NCI-H2227 (cell line): Measurements from ENCODE around the gene C6orf15.

Source experiments
- DNase-seq: peaks from one replicate; lab custom pipeline; 2025; ENCODE audit not compliant: unreplicated experiment; lab: John Stamatoyannopoulos, UW

C6orf15 gene

DNA sequence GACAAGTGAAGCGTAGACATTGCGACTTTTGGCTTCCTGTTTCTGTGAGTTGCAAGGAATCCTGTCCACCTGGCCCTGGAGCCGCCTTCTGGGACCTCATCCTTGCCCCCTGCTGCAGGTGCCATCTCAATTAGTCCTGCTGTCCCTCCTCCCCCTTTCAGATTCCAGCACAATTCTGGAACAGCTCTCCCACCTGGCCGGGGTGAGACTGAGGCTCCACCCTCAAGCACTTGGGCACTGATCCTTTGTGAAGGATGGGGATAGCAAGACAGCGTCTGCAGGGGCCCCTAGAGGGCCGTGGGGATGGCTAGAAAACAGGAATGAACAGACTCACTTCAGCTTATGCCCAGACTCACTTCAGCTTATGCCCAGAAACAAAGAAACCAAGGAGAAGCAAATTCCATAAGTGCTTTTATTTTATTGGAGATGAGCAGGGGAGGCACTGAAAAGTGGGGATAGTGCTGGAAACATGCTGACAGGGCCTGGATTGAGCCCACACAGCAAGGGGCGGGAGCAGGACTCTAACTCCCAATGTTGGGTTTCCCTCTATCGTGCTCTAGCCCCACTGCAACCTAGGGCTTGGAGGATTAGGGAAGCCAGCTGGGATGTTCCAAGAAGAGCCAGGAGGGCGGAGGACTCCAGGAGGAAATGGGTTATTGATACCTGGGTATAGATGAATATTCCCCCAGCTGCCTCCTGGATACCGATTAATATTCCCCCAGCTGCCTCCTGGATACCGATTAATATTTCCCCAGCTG is 1.4 kb downstream of the C6orf15 start:
- no peak for DNase-seq

GRCh38 chr6:31107052-31107451 is 5.3 kb downstream of the C6orf15 start:
- no peak for DNase-seq

DNA sequence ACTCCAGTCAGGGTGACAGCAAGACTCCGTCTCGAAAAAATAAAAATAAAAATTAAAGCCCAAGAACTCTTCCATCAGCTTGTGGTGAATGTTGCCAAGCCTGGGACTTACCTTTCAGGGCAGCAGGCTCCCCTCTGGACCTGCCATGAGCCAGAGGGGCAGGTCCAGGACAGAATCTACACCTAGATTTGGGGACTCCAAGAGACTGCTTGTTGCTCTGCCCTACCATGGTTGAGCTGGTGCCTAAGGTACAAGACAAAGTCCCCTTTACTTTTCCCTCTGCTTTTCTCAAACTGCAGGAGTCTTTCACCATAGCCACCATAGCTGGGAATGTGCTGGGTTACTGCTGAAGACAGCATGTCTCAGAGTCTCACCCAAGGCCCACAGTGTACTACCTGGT is 9.2 kb downstream of the C6orf15 start:
- no peak for DNase-seq

DNA sequence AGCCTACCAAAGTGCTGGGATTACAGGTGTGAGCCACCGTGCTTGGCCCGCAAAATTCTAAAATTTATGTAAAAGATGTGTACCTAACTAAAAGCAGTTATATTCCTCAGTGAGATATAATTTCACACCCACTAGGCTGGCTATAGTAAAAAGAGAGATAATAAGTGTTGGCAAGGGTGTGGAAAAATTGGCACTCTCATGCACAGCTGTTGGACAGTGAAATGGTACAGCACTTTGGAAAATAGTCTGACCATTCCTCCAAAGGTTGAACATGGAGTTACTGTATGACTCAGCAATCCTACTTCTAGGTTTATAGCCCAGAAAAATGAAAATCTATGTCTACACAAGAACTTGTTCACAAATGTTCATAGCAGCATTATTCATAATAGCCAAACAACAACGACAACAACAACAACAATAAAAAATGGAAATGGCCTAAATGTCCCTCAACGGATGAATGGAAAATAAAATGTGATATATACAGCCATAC is 13.9 kb downstream of the C6orf15 start:
- no peak for DNase-seq

DNA sequence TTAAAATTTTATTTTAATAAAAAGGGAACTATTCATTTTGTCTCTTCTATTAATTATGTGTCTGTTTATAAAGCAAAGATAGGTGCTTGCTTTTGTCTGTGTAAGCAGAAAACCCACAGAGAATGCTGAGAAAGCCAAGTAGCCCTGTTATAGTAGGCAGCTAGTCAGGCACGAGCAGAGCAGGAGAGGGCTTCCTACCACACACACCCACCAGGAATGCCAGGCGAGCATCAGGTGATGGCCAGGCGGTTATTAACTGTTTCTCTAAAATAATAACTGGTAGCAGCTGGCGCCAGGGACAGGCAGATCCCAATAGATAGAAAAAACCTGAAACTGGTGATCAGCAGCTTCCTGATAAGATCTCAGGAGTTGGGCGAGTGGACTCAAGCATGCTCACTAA is 15.7 kb downstream of the C6orf15 start:
- peak; percentile 68 for DNase-seq

DNA sequence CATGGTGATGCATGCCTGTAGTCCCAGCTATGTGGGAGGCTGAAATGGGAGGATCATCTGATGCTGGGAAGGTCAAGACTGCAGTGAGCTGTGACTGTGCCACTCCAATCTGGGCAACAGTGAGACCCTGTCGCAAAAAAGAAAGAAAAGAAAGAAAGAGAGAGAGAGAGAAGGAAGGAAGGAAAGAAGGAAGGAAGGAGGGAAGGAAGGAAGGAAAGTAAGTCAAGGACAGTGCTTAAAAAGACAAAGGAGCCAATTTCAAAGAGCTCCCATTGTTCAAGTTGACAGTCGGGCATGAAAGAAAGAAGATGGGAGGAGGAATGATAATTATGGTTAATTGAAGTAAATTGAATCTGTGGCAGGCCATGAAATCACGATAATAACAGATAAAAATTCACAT is 16.2 kb downstream of the C6orf15 start:
- DNase-seq, result no peak

- DNase-seq, result no peak
Observed at GRCh38 chr6:31094389-31094881, 17.9 kb downstream of the C6orf15 start.

DNA sequence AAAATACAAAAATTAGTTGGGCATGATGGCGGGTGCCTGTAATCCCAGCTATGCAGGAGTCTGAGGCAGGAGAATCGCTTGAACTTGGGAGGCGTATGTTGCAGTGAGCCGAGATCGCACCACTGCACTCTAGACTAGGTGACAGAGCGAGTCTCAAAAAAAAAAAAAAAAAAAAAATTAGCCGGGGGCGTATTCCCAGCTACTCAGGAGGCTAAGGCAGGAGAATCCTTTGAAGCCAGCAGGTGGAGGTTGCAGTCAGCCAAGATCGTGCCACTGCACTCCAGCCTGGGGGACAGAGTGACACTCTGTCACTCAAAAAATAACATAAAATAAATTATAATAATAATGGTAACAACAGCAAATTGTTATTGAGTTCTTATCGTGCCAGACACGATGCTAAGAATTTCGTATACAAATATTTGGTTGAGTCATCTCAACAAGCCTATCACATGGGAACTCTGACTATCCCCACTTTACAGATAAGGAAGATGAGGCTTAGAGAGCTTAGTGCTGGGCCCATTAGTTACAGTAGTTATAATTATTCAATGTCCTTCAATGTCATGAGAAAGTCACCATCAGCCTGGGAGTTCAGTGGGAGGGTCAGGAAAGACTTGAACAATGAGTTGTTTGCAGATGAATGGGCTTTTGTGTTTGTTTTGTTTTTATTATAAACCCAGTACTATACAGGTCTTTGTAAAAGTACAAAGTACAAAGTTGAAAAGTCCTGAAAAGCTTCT is 19.4 kb downstream of the C6orf15 start:
- no peak for DNase-seq

DNA sequence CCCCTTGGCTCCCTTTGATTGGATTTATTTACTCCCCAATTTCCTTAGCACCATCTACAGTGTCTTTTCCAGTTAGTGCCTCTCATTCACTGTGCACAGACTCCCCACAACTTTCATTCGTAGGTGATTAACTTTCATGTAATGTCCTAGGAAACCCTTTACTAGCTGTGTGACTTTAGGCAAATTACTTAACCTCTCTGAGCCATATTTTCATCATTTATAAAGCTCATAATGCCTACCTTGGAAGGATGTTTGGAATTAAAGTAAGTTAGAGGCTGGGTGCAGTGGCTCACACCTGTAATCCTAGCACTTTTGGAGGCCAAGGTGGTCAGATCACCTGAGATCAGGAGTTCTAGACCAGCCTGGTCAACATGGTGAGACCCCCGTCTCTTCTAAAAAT is 20.1 kb downstream of the C6orf15 start:
- DNase-seq, result no peak

DNA sequence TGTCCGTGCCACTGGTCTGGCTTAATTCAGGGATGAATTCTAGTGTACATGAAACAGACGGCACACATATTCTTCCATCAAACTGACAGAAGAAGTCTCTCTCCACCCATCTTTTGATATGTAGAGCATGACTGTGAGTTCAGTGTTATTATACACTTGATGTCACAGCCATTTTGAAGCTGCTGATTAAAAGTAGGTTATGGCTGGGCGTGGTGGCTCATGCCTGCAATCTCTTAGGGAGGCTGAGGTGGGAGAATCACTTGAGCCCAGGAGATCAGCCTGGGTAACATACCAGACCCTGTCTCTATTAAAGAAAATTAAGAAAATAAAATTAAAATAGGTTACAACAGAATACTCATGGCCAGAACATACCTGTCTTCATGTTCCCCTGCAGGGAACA is 20.7 kb downstream of the C6orf15 start:
- peak; percentile 15 for DNase-seq

DNA sequence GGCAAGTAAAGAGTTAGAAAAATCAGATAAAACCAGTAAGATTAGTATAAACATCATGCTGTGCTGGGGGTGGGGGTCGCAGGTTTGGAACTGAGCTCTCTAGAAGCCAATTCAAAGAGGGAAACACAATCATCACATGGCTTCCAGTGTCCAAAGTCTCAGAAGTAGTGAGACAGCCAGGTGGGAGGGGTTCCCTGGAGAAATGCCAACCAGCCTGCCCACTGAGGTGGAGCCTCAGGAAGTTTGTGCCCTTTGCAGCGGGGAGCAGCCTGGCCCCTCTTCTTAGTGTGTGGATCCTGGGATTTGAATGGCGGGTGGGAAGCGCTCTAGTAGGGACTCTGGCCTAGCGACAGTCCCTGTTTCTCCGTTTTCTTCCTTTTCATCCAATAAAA is 21.4 kb downstream of the C6orf15 start:
- DNase-seq, result no peak

GRCh38 chr6:31090275-31090972 is 22.0 kb downstream of the C6orf15 start:
- no peak for DNase-seq

- peak; percentile 92 for DNase-seq
Observed at GRCh38 chr6:31087494-31088089, 24.8 kb downstream of the C6orf15 start.

GRCh38 chr6:31086788-31087440 is 25.5 kb downstream of the C6orf15 start:
- DNase-seq, result no peak

DNA sequence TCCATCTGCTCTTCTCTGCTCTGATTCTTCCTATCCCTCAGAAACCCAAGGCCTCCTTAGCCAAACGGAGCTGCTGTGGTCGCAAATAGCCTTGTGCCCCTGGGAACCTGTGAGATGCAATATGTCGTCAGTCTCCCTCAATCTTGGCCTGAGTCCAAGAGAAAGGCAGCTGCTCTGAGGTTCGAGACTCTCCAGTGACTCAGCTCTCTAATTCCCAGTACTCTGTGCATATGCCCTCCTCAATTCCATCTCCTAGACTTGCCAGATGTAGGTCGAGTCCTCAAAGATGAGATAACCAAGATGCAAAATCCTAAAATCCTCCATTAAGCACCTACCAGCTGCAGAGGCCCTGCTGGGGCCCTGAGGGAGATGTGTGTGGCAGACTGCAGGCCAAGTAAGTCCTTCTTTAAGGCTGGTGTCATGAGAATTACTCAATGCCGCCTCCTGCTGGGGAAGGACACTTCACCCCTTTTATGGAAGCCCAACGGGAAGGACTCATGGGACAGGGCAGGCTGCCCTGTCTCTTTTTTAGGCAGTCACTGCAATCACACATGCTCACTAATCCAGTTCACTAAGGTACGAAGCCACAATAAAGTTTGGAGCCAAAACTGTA is 28.5 kb downstream of the C6orf15 start:
- peak; percentile 46 for DNase-seq

- no peak for DNase-seq
Observed at GRCh38 chr6:31081872-31082271, 30.5 kb downstream of the C6orf15 start.

- peak; percentile 84 for DNase-seq
Observed at GRCh38 chr6:31079656-31080261, 32.6 kb downstream of the C6orf15 start.

DNA sequence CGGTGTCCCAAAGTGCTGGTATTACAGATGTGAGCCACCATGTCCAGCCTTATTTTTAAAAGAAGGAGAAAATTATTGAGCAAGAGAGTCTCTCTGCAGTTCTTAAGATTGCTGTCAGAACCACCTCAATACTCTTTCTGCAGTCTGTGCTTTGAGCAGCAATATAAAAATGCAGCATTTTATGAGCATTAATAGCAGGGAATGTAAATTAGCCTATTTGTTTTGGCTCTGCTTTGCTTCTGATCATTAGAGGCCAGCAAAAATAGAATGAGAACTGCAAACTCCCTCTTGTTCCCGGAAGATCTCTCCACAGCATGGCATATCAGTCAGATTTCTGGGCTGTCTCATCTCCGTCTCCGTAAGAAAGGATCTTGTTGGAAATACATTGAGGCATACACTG is 35.8 kb downstream of the C6orf15 start:
- no peak for DNase-seq

DNA sequence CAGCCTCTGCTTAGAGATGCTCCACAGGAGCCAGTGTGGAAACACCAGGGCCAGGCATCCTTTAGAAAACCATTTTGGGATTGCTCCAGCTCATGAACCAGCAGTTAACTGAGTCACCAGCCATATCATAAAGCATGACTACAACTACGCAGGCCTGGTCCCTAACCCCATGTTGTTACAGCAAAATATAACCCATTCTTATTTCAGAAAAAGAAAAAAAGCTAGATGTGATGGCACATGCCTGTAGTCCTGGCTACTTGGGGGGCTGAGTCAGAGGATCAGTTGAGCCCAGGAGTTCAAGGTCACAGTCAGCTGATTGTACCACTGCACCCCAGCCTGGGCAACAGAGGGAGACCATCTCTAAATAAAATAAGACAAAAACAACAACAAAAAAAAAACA is 36.8 kb downstream of the C6orf15 start:
- DNase-seq, result no peak

DNA sequence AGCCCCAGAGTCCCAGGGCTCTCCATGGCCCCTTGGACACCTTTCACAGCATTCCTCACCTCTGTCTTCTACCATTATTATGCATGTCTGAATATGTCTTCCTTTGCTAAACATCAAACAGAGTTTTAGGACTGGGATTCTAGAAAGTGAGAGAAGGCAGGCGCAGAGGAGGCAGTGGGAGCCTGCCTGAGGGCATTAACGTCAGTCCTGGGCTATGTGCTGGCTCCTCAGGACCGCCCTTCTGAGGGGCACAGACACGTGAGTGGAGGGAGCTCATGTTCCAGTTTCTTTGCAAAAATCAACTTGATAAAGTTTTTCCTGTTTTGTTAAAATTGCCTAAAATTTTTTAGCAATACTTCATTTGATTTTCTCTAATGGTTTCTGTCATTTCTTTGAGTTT is 38.0 kb downstream of the C6orf15 start:
- no peak for DNase-seq
